GM21447 (cell line): Measurements from ENCODE around the gene RAET1G.
"Not testable (repeated sequence)": the region's sequence is repeated elsewhere in the genome, so short reads cannot be mapped to it uniquely, and the experiment has no call there.

Source experiments
- ATAC-seq: cut with Tn5 transposase; IDR thresholded peaks from one replicate; pipeline ENCODE4 v1.9.1; 2021; ENCODE audit not compliant: unreplicated experiment

RAET1G gene

DNA sequence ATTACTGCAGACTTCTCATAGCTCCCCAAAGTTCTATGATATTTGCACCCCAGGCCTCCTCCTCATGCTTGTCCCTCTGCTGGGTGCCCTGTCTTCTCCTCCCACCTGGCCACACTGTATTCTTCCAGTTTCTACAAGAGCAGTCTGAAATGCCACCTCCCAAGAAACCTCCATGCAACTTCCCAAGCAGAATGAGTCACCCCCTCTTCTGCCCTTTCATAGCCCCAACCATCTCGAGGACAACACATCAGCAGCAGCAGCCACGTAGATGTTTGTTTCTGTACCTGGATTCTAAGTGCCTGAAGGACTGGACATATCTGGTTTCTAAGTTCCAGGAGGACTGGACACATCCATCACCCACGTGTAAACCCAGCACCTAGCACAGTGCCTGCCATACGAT, 12.3 kb upstream of the RAET1G start:
- no peak for ATAC-seq

DNA sequence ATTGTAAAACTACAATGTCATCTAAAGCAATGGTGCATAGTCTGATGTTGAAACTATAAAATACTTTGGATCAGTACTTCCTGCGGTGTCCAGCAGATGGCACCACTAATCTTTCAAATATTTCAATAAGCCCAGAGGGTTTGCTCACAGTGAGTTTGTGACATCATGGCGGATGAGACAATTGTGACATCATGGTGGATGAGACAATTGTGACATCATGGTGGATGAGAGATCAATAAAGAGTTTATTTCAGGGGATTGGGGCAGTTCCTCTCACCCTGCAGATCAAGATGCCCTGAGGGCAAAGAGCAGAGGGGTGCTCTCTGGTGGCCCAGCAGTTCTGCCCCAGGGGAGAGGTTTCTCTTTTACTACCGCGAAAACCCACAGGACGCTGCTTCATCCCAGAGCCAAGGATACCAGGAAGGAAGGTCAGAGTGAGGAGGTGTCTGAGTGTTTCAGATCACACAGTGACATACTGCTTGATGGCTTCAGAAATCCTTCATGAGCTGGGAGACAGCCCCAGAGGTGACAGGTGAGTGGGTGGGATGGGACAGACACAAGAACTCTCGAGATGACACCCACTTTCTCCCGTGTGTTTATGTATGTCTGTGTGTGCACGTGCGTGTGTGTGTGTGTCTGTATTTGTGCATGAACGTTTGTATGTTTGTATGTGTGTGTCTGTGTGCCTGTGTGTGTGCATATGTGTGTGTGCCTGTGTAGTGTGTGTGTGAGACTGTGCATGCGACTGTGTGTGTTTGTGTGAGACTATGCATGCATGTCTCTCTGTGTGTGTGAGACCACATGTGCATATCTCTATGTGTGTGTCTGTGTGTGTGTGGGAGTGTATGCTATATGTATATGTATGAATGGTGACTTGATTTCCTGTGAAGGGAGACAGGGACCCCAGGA, 11.6 kb upstream of the RAET1G start:
- no peak for ATAC-seq

DNA sequence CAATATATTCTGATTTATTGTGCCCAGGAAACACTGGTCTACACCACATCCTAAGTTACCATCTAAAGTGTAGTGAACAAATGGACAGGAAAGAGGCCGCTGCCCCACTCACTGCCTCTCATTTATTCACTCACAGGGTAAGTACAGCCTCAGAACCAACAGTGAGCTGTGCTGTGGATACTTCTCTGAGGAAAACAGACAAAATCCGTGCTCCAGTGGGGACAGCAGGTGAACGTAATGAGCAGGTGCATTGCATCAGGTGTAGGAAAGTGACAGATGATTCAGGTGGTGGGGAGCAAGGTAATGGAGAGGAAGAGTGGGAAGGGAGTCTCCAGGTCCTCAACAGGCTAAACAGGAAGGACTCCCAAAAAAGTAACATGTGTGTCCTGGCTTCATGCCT, 10.5 kb upstream of the RAET1G start:
- no peak for ATAC-seq

DNA sequence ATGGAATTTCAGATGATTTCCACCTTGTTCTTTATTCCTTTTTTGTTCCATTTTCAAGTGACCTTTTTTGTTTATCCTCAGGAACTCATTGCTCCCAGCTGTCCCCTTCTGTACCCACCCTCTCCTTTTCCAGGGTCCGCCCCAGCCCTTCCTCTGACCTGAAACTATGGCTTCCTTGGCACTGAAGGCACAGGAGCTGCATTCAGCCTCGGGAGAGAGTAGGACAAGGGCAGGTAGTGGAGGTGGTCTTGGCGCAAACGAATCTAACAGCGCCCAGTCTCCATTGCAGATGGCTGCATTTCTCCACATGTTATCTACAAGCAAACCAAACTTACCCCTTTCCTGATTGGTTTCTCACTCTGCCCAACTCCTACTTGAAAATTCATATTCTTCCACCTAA, 10.1 kb upstream of the RAET1G start:
- ATAC-seq: no peak

DNA sequence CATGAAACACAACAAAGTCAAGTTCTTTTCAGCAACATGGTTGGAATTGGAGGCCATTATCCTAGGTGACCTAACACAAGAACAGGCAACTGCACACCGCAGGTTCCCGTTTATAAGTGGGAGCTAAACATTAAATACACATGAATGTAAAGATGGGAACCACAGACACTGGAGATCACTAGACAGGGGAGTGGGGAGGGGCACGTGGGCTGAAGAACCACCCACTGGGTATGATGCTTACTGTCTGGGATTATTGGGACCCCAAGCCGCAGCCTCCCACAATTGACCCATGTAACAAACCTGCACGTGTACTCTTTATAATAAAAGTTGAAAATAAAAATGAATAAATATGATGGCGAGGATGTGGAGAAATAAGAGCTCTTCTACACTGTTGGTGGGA, 8.6 kb upstream of the RAET1G start:
- ATAC-seq: no peak

DNA sequence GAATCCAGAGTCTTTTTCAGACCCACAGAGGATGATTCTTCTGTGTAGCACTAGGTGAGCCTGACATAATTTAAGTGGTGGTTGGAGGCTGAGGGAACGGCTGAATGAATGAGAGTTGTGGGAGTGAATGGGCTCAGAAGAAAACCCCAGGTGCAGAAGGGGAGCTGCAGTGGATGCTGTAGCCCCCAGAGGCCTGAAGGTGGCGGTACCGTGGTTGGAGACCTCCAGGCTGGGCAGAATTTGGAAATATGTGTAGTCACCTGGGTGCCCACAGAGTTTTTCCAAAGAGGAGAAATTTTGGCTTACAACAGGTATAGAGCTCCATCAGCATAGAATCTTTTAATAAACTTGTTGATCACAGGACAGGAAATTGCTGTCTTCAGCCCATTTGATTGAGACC, 6.5 kb upstream of the RAET1G start:
- no peak for ATAC-seq

DNA sequence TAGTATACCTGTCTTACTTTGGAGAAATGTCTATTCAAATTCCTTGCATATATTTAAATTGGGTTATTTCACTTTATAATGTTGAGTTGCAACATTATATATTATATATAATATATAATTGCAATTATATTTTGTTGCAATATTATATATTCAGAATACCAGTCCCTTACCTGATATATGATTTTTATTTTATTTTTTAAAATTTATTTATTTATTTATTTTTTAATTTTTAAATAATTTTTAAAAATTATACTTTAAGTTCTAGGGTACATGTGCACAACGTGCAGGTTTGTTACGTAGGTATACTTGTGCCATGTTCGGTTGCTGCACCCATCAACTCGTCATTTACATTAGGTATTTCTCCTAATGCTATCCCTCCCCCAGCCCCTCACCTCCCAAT, 4.1 kb upstream of the RAET1G start:
- ATAC-seq: not testable (repeated sequence)

DNA sequence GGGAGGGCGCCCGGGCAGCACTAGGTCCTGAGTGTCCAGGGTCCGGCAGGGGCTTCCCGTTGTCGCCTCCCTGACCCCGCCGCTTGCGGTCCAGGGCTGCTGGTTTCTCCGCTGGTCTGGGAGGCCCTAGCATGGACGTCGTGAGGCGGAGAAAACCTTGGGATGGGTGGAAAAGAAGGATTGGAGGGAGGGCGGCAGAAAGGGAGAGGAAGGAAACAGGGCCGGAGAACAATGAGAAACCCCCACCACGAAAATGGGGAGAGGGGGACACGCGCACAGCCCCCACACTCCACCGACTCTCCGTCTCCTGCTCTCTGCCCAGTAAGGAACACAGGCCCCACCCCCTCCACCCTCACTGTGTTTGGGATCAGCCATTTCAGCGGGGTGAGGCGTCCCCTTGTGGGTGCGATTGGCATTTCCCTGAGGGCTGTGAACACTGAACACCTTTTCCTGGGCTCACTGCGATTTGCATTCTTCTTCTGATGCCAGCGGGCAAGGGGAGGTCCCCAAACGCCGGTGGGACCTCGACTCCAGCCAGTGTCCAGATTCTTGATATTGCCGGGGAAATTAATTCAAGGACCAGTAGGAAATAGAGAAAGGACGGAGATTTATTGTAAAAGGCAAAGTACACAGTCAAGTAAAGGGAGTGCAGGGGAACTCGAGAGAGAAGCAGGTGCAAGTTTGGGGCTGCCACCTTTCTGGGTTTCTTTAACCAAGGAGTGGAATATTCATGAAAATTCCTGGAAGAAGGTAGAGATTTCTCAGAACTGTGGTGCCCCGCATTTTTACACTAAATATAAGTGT, 3.3 kb upstream of the RAET1G start:
- peak; percentile 58 for ATAC-seq

DNA sequence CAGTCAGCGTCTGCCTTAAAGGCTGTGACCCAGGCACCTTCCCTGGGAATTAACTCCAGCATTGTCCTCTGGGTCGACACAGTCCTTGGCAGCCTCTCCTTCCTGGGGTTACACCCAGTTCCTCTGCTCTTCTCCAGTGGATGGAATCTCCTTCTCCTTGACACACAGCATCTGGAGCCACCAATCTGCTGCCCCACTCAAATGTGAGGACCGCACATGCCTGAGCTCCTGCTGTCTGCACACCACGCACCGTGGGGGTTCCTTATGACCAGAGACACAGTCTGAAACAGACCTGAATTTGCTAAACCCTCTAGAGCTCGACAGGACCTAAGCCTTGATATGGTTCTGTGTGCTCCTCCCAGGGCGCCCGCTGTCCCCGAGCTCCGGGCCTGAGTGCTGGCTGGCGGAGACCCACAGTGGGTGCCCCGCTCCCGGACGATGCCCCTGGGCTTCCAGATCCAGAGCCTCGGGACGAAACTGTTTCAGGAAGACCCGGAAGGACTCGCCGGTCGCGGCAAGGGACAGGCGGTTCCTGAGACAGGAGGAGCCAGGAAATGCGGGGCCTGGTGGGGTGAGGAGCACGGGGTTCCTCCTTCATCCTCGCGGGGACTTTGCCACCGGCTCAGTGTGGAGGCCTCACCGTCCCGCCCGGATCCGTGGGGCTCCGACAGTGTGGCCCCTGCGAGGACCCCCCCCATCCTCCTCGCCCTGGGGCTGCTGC, 2.5 kb upstream of the RAET1G start:
- no peak for ATAC-seq

DNA sequence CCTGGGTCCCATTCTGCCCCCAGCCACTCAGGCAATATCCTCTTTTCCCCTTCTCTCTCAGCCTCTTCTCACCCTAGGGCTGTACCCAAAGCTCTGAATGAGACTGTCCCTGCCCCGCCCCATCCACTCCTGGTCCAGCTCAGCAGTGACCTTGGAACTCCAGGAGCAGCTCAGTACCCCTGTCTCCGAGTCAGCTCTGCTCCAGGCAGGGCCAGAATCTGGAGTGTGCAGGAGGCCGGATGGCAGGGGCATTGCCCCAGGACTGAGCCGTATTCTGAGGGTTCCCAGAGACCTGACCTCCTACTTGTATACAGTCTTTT, 2.0 kb upstream of the RAET1G start:
- ATAC-seq: no peak

DNA sequence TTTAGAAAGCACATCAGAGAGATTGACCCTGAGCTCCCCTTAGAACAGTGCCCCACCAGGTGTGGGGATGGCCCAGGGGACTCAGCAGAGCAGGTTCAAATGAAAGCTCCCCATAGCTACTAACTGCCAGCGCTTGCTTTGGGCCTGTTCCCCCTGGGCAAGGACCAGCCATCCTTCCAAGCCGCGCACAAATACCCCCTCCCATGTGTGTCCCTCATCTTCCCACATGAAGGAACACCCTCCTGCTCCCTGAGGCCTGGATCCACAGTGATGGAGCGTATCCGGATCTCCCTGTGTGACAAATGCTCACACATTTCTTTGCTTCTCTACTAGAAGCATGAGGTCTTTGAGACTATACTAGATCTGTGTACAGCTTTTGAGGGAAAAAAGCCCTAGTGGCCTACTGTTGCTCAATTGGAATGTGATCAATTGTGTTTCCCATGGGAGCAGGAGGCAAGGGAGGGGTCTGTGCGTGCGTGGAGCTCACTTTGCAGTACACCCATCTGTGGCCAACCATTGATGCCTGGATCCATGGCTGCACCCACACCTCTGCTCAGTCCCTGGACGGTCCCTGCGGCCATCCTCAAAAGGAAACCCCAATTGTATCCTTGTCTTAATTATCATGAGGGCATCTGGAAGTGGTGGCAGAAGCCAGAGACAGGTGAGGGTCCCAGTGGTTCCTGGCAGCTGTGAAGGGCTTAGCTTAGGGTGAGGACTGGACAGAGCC, 1.4 kb upstream of the RAET1G start:
- no peak for ATAC-seq

DNA sequence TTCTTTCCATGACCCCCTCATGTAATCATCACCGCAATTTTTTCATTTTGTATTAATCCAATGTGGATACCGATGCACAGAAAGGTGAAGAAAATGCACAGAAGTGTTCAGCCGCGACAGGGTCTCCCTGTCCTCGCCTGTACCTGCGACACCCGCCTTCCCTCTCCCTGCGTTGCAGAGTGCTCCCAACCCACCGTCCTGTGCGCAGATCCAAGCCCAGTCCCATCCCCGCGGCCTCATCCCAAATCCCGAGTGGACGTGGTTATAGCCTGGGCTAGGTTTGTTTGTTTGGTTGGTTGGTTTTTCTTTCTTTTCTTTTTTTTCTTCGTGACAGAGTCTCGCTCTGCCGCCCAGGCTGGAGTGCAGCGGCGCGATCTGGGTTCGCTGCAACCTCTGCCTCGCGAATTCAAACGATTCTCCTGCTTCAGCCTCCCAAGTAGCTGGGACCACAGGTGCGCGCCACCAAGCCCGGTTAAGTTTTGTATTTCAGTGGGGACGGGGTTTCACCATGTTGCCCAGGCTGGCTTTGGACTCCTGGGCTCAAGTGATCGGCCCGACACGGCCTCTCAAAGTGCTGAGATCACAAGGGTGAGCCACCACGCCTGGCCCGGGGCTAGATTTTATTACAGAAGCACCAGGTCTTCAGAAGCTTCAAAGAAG, 536 bp upstream of the RAET1G start:
- ATAC-seq: no peak

DNA sequence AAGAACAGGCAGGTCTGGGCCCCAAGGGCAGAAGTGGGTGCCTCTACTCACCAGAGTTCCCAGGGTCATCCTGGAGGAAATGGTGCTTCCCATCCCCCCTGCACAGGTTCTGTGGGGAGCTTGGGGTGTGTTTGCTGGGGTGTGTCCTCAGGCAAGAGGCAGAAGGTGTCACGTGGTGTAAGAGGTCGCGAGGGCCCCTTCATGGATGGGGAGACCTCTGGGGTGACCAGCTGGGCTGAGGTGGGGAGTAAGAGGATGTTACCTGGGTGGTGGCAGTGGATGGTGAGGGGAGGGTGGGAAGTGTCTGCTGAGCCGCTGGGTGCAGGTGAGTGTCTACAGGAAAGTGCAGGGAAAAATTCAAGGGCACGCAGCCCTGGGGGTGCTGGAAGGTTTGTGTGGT, 830 bp downstream of the RAET1G start:
- ATAC-seq: not testable (repeated sequence)

DNA sequence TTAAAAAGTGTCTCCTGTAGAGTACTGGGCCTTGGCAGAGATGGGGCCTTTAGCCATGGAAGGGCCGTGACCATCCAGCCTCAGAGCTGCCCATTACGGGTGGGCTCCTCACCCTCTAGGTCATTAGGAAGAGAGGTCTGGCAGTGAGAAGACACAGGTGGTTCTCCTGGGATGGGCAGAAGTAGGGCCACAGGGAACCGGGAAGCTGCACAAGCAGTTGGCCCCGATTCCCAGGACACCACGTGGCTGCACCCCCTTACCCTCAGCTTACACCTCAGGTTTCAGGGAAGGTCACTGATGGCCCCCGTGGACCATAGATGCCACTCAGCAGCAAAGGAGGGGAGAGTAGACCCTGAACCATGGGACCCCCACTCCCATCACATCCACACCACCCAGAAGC, 1.6 kb downstream of the RAET1G start:
- ATAC-seq: no peak

DNA sequence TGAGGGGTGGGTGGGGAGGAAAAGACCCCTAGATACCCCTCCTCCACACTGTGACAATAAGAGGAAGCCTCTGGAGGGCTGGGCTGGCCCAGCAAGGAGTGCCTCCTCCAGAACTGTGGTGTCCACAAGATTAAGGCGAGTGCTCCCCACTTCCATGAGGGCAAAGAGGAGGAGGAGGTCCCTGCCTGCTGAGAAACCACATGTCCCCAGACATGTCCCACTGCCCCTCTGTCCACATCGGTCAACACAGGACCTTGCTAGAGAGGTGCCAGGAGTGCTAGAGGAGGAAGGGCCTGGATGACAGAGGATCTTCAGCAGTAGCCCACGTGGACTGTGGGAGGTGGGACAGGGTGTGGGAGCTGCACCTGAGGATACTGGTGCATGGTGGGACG, 3.1 kb downstream of the RAET1G start:
- no peak for ATAC-seq

DNA sequence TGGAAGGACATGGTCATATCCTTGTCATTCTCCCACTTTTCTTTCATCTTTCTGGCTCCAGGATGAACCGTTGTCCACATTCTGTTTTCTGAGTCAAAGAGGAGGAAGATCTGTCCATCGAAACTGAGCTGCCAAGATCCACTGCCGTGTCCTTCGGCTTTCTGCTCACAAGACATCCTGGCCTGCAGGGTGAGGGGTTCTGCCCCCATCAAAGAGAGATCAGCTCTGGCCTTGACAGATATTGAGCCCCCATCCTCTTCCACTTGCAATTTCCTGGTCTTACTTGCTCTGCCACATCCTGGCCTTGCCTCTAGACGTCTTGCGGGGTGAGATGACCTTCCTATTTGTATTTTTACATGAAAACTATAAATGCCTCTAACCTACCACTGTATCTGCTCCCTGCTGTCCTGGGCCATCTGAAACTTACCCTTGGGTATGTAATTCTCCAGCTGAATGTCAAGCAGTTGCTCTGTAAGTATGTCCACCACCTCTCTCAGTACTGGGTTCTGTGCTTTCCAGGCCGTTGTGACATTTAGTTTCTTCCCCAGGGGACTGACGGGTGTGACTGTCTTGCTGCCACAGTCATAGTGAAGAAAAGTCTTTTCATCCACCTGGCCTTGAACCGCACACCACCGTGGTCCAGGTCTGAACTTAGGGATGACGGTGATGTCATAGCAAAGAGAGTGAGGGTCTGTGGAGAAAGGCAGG, 3.6 kb downstream of the RAET1G start:
- ATAC-seq: not testable (repeated sequence)

DNA sequence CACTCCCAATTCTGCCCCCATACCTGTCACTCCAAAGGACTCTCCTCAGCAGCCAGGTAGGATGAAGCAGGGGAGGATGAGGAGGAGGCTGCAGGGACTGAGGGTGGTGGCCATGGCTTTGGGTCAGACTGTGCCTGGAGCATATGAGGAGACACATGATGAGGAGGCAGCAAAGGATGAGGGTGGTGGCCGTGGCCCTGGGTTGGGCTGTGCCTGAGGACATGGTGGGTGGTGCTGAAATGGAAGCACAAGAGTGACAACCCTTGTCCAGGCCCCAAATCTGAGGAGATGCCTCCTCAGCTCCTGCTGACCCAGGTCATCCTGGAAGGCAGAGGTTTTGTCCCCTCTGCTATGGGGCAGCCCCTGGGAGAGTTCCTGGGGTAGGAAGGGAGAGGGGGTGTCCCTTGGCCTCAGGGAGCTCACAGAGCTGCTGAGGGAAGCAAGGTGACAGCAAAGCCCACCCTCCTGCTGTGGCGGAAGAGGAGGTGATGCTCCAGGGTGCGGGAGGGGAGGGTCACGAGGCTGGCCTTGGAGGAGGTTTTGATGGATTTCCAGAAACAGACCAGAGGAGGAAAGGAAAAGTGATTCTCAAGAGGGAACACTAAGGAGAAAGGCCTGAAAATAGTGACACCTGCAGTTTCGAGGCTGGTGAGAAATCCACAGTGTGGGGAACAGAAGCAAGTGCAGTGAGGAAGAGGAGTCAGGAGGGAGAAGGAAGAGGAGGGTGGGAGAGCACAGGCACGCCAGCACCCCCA, 4.6 kb downstream of the RAET1G start:
- ATAC-seq: no peak

DNA sequence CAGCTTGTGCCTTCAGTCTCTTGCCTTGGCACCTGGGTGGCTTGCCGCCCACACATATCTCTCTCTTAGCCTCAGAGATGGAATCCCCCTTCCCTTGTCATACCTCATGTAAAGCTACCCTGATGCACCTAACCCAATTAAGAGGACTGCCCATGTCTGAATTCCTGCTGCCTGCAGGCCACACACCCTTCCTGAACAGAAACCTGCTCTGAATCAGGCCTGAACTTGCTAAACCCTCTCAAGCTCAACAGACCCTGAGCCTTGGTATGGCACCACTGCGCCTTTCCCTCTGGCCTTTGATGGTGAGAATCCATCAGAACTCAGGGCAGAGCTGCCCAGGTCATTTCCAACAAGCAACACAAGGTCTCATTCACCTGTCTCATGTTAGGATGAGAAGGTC, 5.2 kb downstream of the RAET1G start:
- no peak for ATAC-seq
